ENCODE data around the gene BEST2.
"Not testable (repeated sequence)": the region's sequence is repeated elsewhere in the genome, so short reads cannot be mapped to it uniquely, and the experiment has no call there.

Gene BEST2

DNA sequence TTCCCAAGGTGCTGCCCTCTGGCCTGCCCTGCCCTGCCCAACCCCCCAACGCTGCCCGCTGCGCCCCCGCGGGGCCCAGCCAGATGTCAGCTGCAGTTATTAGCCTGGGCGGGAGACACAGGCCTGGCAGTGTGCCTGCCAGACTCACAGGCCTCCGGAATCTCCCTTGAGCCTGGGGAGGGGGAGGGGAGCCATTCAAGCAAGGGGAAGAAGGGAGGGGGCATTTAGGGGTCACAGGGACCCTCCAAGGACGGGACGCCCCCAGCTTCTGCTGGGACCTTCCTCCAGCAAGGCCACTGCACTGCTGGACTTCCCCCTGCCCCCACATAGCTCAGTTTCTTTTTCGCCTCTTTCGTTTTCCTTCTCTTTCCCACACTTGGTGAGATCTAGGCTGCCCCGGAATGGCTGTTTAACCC is 37.1 kb downstream of the BEST2 start:
- DNase-seq, result peak; percentile 77

- no peak for DNase-seq
These were observed 37.7 kb downstream of the BEST2 start for GRCh38 chr19:12789098-12789903.

GRCh38 chr19:12789904-12790619 is 38.5 kb downstream of the BEST2 start:
- peak; percentile 98 for DNase-seq

GRCh38 chr19:12790628-12791344 is 39.2 kb downstream of the BEST2 start:
- DNase-seq, result no peak

- DNase-seq, result peak; percentile 97
These were observed 39.9 kb downstream of the BEST2 start, which contains the start of gene JUNB for GRCh38 chr19:12791345-12792050. Gene JUNB, plus strand, starts transcription at chr19:12791486. Its CDS starts 286 bp downstream, at chr19:12791772.

DNA sequence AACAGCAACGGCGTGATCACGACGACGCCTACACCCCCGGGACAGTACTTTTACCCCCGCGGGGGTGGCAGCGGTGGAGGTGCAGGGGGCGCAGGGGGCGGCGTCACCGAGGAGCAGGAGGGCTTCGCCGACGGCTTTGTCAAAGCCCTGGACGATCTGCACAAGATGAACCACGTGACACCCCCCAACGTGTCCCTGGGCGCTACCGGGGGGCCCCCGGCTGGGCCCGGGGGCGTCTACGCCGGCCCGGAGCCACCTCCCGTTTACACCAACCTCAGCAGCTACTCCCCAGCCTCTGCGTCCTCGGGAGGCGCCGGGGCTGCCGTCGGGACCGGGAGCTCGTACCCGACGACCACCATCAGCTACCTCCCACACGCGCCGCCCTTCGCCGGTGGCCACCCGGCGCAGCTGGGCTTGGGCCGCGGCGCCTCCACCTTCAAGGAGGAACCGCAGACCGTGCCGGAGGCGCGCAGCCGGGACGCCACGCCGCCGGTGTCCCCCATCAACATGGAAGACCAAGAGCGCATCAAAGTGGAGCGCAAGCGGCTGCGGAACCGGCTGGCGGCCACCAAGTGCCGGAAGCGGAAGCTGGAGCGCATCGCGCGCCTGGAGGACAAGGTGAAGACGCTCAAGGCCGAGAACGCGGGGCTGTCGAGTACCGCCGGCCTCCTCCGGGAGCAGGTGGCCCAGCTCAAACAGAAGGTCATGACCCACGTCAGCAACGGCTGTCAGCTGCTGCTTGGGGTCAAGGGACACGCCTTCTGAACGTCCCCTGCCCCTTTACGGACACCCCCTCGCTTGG is 40.7 kb downstream of the BEST2 start:
- DNase-seq, result peak; percentile 57

DNA sequence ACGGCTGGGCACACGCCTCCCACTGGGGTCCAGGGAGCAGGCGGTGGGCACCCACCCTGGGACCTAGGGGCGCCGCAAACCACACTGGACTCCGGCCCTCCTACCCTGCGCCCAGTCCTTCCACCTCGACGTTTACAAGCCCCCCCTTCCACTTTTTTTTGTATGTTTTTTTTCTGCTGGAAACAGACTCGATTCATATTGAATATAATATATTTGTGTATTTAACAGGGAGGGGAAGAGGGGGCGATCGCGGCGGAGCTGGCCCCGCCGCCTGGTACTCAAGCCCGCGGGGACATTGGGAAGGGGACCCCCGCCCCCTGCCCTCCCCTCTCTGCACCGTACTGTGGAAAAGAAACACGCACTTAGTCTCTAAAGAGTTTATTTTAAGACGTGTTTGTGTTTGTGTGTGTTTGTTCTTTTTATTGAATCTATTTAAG is 41.3 kb downstream of the BEST2 start:
- no peak for DNase-seq

DNA sequence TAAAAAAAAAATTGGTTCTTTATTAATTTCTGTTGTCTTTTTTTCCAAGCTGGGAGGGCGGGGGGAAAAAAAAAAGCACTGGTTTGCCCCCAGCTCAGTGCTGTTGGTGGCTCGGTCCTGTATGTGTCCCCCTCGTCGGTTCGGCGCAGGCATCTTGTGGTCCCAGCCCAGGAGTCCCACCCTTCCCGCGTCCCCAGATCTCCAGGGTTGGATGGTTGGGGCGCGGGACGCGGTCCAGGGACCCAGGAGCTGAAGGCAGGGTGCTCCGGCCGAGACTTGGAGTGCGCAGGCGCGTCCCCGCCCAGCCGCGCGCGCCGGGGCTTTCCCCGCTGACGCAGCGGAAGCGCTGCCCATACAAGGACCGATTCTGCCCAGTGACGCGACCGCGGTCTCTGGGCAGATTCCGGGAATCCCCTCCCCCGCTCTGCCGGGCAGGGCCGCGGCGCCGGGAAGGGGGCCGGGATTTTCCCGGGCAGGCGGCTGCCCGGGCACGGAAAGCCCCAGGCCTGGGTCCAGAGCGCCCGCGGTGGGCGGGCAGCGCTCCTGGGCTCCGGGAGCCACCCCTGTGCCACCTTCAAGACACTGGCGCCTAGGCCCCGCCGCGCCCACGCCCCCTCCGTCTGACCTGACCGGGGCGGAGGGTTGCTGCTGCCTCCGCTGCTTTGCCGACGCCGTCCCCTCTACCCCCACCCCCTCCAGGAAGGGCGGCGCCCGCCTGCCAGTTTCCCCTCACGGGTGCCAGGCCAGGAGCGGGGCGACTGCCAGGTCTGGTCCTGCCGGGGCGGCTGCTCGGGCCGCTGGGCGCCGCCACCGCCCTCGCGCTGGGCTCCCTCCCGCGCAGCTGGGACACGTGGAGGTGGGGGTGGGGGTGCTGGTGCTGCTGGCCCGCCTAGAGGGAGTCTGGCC is 42.0 kb downstream of the BEST2 start:
- peak; percentile 95 for DNase-seq

DNA sequence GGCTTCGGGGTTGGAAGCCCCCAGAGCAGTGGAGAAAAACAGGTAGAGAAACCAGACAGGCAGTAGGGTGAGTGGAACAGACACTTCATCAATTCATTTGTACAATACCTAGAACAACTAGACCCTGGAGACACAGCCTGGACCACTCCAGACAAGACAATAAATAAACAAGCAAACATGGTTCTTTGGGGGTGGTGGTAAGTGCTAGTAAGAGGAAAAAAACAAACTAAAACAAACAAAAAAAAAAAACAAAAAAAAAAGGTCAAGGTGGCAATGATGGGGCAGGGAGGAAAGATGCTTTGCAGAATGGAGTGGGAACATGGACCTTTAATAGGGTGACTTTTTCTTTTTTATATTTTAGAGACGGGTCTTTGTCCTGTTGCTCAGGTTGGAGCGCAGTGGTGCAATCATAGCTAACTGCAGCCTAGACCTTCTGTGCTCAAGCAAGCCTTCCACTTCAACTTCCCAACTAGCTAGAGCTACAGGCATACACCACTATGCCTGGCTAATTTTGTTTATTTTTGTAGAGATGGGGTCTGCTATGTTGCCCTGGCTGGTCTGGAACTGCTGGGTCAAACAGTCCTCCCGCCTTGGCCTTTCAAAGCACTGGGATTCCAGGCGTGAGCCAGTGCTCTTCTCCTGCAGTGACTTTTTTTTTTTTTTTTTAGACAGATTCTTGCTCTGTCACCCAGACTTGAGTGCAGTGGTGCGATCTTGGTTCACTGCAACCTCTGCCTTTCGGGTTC is 42.8 kb downstream of the BEST2 start:
- DNase-seq, result no peak

- no peak for DNase-seq
These were observed 43.4 kb downstream of the BEST2 start for GRCh38 chr19:12794971-12795381.

GRCh38 chr19:12796146-12797071 is 44.8 kb downstream of the BEST2 start:
- peak; percentile 78 for DNase-seq

DNA sequence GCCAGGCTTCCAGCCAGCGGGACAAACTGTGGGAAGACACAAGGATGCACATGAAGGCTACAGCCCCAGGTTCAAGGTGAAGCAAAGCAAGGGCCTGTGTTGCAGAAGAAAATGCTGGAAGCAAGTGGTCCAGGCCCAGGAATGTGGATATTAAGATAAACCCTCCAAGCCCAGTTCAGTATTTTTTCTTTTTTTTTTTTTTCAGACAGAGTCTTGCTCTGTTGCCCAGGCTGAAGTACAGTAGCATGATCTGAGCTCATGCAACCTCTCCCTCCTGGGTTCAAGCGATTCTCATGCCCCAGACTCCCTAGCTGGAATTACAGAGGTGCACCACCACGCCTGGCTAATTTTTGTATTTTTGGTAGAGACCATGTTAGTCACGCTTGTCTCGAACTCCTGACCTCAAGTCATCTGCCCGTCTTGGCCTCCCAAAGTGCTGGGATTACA is 45.6 kb downstream of the BEST2 start:
- DNase-seq, result no peak

- not testable (repeated sequence) for DNase-seq
These were observed 46.0 kb downstream of the BEST2 start for GRCh38 chr19:12797607-12798006.

- no peak for DNase-seq
These were observed 48.3 kb downstream of the BEST2 start for GRCh38 chr19:12799742-12800465.

- no peak for DNase-seq
These were observed 48.8 kb downstream of the BEST2 start for GRCh38 chr19:12800466-12800770.

- no peak for DNase-seq
These were observed 49.4 kb downstream of the BEST2 start for GRCh38 chr19:12800923-12801465.

DNA sequence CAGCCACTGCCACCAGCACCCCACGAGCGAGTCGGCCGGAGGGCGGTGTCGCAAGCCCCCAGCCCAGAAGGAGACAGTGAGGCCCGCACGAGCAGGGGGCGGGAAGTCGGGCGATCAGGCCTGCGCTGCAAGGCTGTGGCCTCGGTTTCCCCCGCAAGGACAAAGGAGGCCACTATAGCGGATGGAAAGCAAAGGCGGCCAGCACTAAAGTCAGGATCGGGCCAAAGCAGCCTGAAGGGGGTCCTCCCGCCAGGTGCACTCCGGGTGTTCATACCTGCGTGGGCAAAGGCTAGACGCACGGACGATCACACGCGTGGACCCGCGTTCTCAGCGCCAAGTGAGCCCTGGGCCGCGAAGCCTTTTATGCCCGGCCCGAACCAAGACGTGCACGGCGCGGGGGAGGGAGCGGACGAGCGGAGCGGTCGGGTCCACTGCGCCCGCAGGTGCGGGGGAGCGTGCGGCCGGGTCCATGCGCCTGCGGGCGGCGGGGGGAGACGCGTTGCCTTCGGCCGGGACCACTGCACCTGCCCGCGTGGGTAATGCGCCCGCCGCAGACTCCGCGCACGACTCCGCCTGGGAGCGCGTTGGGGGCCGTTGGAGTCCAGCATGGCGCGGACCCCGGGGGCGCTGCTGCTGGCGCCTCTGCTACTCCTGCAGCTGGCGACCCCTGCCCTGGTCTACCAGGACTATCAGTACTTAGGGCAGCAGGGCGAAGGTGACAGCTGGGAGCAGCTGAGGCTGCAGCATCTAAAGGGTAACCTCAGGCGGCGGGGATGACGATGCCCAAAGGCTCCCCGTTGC is 50.1 kb downstream of the BEST2 start, which contains the start of the genes PRDX2 and THSD8:
Gene PRDX2 (minus strand): TSS at position 335 of the 801 bp plus-strand sequence. CDS start 539 bp downstream, outside the sequence.
Gene THSD8 (plus strand): TSS at position 604 of the 801 bp plus-strand sequence. CDS start 3 bp downstream, at position 607.
- DNase-seq, result peak; percentile 69
